ENCODE results near the gene HCRTR1. TPM values are rescaled to one million over a fixed set of nuclear protein-coding genes. Genes with fewer than 3 reads are reported as not detected.
A peak's percentile ranks its signal among the peaks of the same experiment; 100 is the strongest.

Gene HCRTR1
- total RNA-seq, 2 donors from 2014 or later, result 0.43 TPM; not detected in 1

GRCh38 chr1:31640964-31641363, 23.5 kb downstream of the HCRTR1 start:
- no peaks in the 10 kb centered on the region for H3K27me3 ChIP-seq
- no peaks in the 10 kb centered on the region for H3K9me3 ChIP-seq
- H3K4me1 ChIP-seq, result peaks cover 0 to 68% of the 10 kb centered on the region in 2 donors
- TF ChIP-seq CTCF (IDR thresholded peaks at IDR 0.05), result no peak
- H3K27ac ChIP-seq, result peak overlapping the region; percentile 7 to 35
- DNase-seq (ENCODE audit: low spot score), result no peak
- H3K4me3 ChIP-seq, result no peak overlapping the region
- no peaks in the 10 kb centered on the region for H3K36me3 ChIP-seq

GRCh38 chr1:31642366-31642765, 24.9 kb downstream of the HCRTR1 start:
- no peak overlapping the region for H3K4me3 ChIP-seq
- TF ChIP-seq CTCF (IDR thresholded peaks at IDR 0.05), result no peak
- no peaks in the 10 kb centered on the region for H3K9me3 ChIP-seq
- H3K36me3 ChIP-seq, result no peaks in the 10 kb centered on the region
- no peaks in the 10 kb centered on the region for H3K27me3 ChIP-seq
- peaks cover 0 to 58% of the 10 kb centered on the region in 2 donors for H3K4me1 ChIP-seq
- no peak overlapping the region for H3K27ac ChIP-seq
- no peak for DNase-seq (ENCODE audit: low spot score)

- Histone ChIP-seq H3K27me3 (no peaks in the 10 kb centered on the region), H3K9me3 (no peaks in the 10 kb centered on the region), H3K27ac (no peak overlapping the region), H3K4me1 (peaks cover 0 to 64% of the 10 kb centered on the region in 2 donors), H3K36me3 (no peaks in the 10 kb centered on the region), H3K4me3 (no peak overlapping the region)
- DNase-seq (ENCODE audit: low spot score), result no peak
- no peak for TF ChIP-seq CTCF (IDR thresholded peaks at IDR 0.05)
Measured at GRCh38 chr1:31642897-31643296, 25.4 kb downstream of the HCRTR1 start.

GRCh38 chr1:31643976-31644559, 26.6 kb downstream of the HCRTR1 start:
- H3K9me3 ChIP-seq, result no peaks in the 10 kb centered on the region
- peaks cover 0 to 71% of the 10 kb centered on the region in 2 donors for H3K4me1 ChIP-seq
- no peak for DNase-seq (ENCODE audit: low spot score)
- H3K27me3 ChIP-seq, result no peaks in the 10 kb centered on the region
- peak overlapping the region; percentile 86 to 99 for H3K4me3 ChIP-seq
- TF ChIP-seq CTCF (IDR thresholded peaks at IDR 0.05), result no peak
- H3K27ac ChIP-seq, result peak overlapping the region; percentile 99
- no peaks in the 10 kb centered on the region for H3K36me3 ChIP-seq

- TF ChIP-seq CTCF (IDR thresholded peaks at IDR 0.05), result no peak
Measured at GRCh38 chr1:31644560-31645273, 27.2 kb downstream of the HCRTR1 start, which contains the start of gene PEF1. Gene PEF1, minus strand, starts transcription at chr1:31644876. Its CDS starts 12 bp downstream, at chr1:31644864.

More at GRCh38 chr1:31644560-31645273, 27.2 kb downstream of the HCRTR1 start, which contains the start of gene PEF1:
- H3K27ac ChIP-seq, result peak within 1 kb of the TSS; percentile 99
- peaks cover 0 to 64% of the 10 kb centered on the region in 2 donors for H3K4me1 ChIP-seq
- DNase-seq (ENCODE audit: low spot score), result peak; percentile 99
- no peaks in the 10 kb centered on the region for H3K9me3 ChIP-seq
- H3K4me3 ChIP-seq, result peak within 1 kb of the TSS; percentile 86 to 99
- H3K27me3 ChIP-seq, result no peaks in the 10 kb centered on the region
- no peaks in the 10 kb centered on the region for H3K36me3 ChIP-seq
